ENCODE measurements around the gene RIMS1. TPM values are rescaled to one million over a fixed set of nuclear protein-coding genes. Genes with fewer than 3 reads are reported as not detected.

Gene RIMS1
- total RNA-seq, 1 donor from 2014 or later, result 2.2 TPM

- DNase-seq (ENCODE audit: low read depth), result no peak
- Histone ChIP-seq H3K4me2 (ENCODE audit: low read length) (no peak overlapping the region), H3K27me3 (ENCODE audit: insufficient read depth, low read length) (no peaks in the 10 kb centered on the region), H3K79me2 (ENCODE audit: insufficient read depth, low read length) (no peaks in the 10 kb centered on the region), H3K9me3 (ENCODE audit: insufficient read depth, low read depth, low read length) (no peaks in the 10 kb centered on the region), H3K4me1 (ENCODE audit: insufficient read depth, low read length) (peaks cover 5% of the 10 kb centered on the region), H3K27ac (ENCODE audit: low read depth, low read length) (no peak overlapping the region), H4K20me1 (ENCODE audit: insufficient read depth, low read length) (no peaks in the 10 kb centered on the region), H3K9ac (ENCODE audit: low read length) (no peak overlapping the region), H3K4me3 (ENCODE audit: insufficient read depth, low read depth, low read length) (no peak overlapping the region), H3K36me3 (ENCODE audit: insufficient read depth, low read length) (no peaks in the 10 kb centered on the region), H2AFZ (ENCODE audit: low read depth, low read length) (no peak overlapping the region)
- no peaks in the 10 kb centered on the region for H3K27me3 Mint-ChIP-seq (ENCODE audit: low read depth, unreplicated experiment)
- no peaks in the 10 kb centered on the region for H3K9me3 Mint-ChIP-seq (ENCODE audit: unreplicated experiment)
- TF ChIP-seq CTCF (IDR thresholded peaks at IDR 0.05; ENCODE audit: insufficient read depth, low read depth, low read length) (no peak), EZH2 (IDR thresholded peaks at IDR 0.05; ENCODE audit: insufficient read depth, low read length) (no peak)
- H3K4me1 Mint-ChIP-seq (ENCODE audit: low read depth, unreplicated experiment), result peaks cover 14% of the 10 kb centered on the region
- no peak for FAIRE-seq
- H3K36me3 Mint-ChIP-seq (ENCODE audit: low read depth, unreplicated experiment), result no peaks in the 10 kb centered on the region
- H3K4me3 Mint-ChIP-seq (ENCODE audit: unreplicated experiment), result no peak overlapping the region
- H3K27ac Mint-ChIP-seq (ENCODE audit: unreplicated experiment), result no peak overlapping the region
Observed at GRCh38 chr6:72282201-72282600, 395.9 kb downstream of the RIMS1 start.

- Histone ChIP-seq H3K4me1 (ENCODE audit: insufficient read depth, low read length) (peaks cover 8% of the 10 kb centered on the region), H3K4me2 (ENCODE audit: low read length) (no peak overlapping the region), H3K36me3 (ENCODE audit: insufficient read depth, low read length) (no peaks in the 10 kb centered on the region), H2AFZ (ENCODE audit: low read depth, low read length) (no peak overlapping the region), H4K20me1 (ENCODE audit: insufficient read depth, low read length) (no peaks in the 10 kb centered on the region), H3K27ac (ENCODE audit: low read depth, low read length) (no peak overlapping the region), H3K9ac (ENCODE audit: low read length) (no peak overlapping the region), H3K79me2 (ENCODE audit: insufficient read depth, low read length) (no peaks in the 10 kb centered on the region), H3K27me3 (ENCODE audit: insufficient read depth, low read length) (no peaks in the 10 kb centered on the region), H3K9me3 (ENCODE audit: insufficient read depth, low read depth, low read length) (no peaks in the 10 kb centered on the region), H3K4me3 (ENCODE audit: insufficient read depth, low read depth, low read length) (no peak overlapping the region)
- H3K9me3 Mint-ChIP-seq (ENCODE audit: unreplicated experiment), result no peaks in the 10 kb centered on the region
- TF ChIP-seq CTCF (IDR thresholded peaks at IDR 0.05; ENCODE audit: insufficient read depth, low read depth, low read length) (no peak), EZH2 (IDR thresholded peaks at IDR 0.05; ENCODE audit: insufficient read depth, low read length) (no peak)
- H3K4me1 Mint-ChIP-seq (ENCODE audit: low read depth, unreplicated experiment), result peaks cover 25% of the 10 kb centered on the region
- H3K27ac Mint-ChIP-seq (ENCODE audit: unreplicated experiment), result no peak overlapping the region
- H3K27me3 Mint-ChIP-seq (ENCODE audit: low read depth, unreplicated experiment), result no peaks in the 10 kb centered on the region
- H3K36me3 Mint-ChIP-seq (ENCODE audit: low read depth, unreplicated experiment), result no peaks in the 10 kb centered on the region
- DNase-seq (ENCODE audit: low read depth) (no peak), FAIRE-seq (no peak)
- H3K4me3 Mint-ChIP-seq (ENCODE audit: unreplicated experiment), result no peak overlapping the region
Observed at GRCh38 chr6:72283571-72283970, 397.2 kb downstream of the RIMS1 start.

- no peaks in the 10 kb centered on the region for H3K9me3 ChIP-seq (ENCODE audit: insufficient read depth, low read depth, low read length)
- Mint-ChIP-seq H3K27me3 (ENCODE audit: low read depth, unreplicated experiment) (no peaks in the 10 kb centered on the region), H3K9me3 (ENCODE audit: unreplicated experiment) (no peaks in the 10 kb centered on the region), H3K4me3 (ENCODE audit: unreplicated experiment) (no peak overlapping the region), H3K4me1 (ENCODE audit: low read depth, unreplicated experiment) (peaks cover 30% of the 10 kb centered on the region), H3K36me3 (ENCODE audit: low read depth, unreplicated experiment) (no peaks in the 10 kb centered on the region), H3K27ac (ENCODE audit: unreplicated experiment) (peak overlapping the region; percentile 88)
- H3K4me1 ChIP-seq (ENCODE audit: insufficient read depth, low read length), result peaks cover 8% of the 10 kb centered on the region
- no peaks in the 10 kb centered on the region for H3K27me3 ChIP-seq (ENCODE audit: insufficient read depth, low read length)
- no peaks in the 10 kb centered on the region for H4K20me1 ChIP-seq (ENCODE audit: insufficient read depth, low read length)
- H3K9ac ChIP-seq (ENCODE audit: low read length), result no peak overlapping the region
- no peak overlapping the region for H3K4me3 ChIP-seq (ENCODE audit: insufficient read depth, low read depth, low read length)
- H2AFZ ChIP-seq (ENCODE audit: low read depth, low read length), result no peak overlapping the region
- H3K36me3 ChIP-seq (ENCODE audit: insufficient read depth, low read length), result no peaks in the 10 kb centered on the region
- H3K4me2 ChIP-seq (ENCODE audit: low read length), result peak overlapping the region; percentile 23
- peak; percentile 73 for DNase-seq (ENCODE audit: low read depth)
- no peak for TF ChIP-seq EZH2 (IDR thresholded peaks at IDR 0.05; ENCODE audit: insufficient read depth, low read length)
- no peak for TF ChIP-seq CTCF (IDR thresholded peaks at IDR 0.05; ENCODE audit: insufficient read depth, low read depth, low read length)
- peak; percentile 87 for FAIRE-seq
- H3K27ac ChIP-seq (ENCODE audit: low read depth, low read length), result peak overlapping the region; percentile 57
- H3K79me2 ChIP-seq (ENCODE audit: insufficient read depth, low read length), result no peaks in the 10 kb centered on the region
Observed at GRCh38 chr6:72286911-72287311, 400.6 kb downstream of the RIMS1 start.

All from astrocyte (in vitro differentiated cells and primary cell).